ENCODE data around the gene ASPN. TPM values are rescaled to one million over a fixed set of nuclear protein-coding genes. Genes with fewer than 3 reads are reported as not detected.
A peak's percentile ranks its signal among the peaks of the same experiment; 100 is the strongest.

Gene ASPN
- total RNA-seq, 4 donors from 2014 or later: 29.5 to 160 (median 73.0) TPM

GRCh38 chr9:92492781-92493401 is 10.6 kb upstream of the ASPN start:
- no peak overlapping the region for H3K4me3 ChIP-seq
- intact Hi-C loops (cut with DNase I; ENCODE audit: low total_unique reads): no loop called here
- H3K27me3 ChIP-seq: no peaks in the 10 kb centered on the region
- DNase-seq: no peak
- no peaks in the 10 kb centered on the region for H3K9me3 ChIP-seq
- H3K36me3 ChIP-seq: no peaks in the 10 kb centered on the region
- H3K4me1 ChIP-seq: peaks cover 0 to 5% of the 10 kb centered on the region in 2 donors
- peak overlapping the region in 1 of 2 donors; percentile 14 for H3K27ac ChIP-seq
- no peak for TF ChIP-seq POLR2A (IDR thresholded peaks at IDR 0.05)
- TF ChIP-seq CTCF (IDR thresholded peaks at IDR 0.05): no peak

- DNase-seq: no peak
- Histone ChIP-seq H3K4me3 (no peak overlapping the region), H3K4me1 (peaks cover 0 to 5% of the 10 kb centered on the region in 2 donors), H3K36me3 (no peaks in the 10 kb centered on the region), H3K27me3 (no peaks in the 10 kb centered on the region), H3K27ac (peak overlapping the region in 1 of 2 donors; percentile 6), H3K9me3 (no peaks in the 10 kb centered on the region)
- intact Hi-C loops (cut with DNase I; ENCODE audit: low total_unique reads): no loop called here
- TF ChIP-seq POLR2A (IDR thresholded peaks at IDR 0.05): no peak
- no peak for TF ChIP-seq CTCF (IDR thresholded peaks at IDR 0.05)
Observed at GRCh38 chr9:92488681-92489550, 6.6 kb upstream of the ASPN start.

GRCh38 chr9:92486371-92486770 is 4.1 kb upstream of the ASPN start:
- Histone ChIP-seq H3K4me3 (no peak overlapping the region), H3K27ac (no peak overlapping the region), H3K4me1 (peaks cover 0 to 5% of the 10 kb centered on the region in 2 donors), H3K36me3 (no peaks in the 10 kb centered on the region), H3K9me3 (no peaks in the 10 kb centered on the region), H3K27me3 (no peaks in the 10 kb centered on the region)
- TF ChIP-seq POLR2A (IDR thresholded peaks at IDR 0.05) (no peak), CTCF (IDR thresholded peaks at IDR 0.05) (no peak)
- intact Hi-C loops (cut with DNase I; ENCODE audit: low total_unique reads): no loop called here
- DNase-seq: no peak

GRCh38 chr9:92484563-92484962 is 2.3 kb upstream of the ASPN start:
- H3K4me1 ChIP-seq: peaks cover 0 to 6% of the 10 kb centered on the region in 2 donors
- H3K36me3 ChIP-seq: no peaks in the 10 kb centered on the region
- TF ChIP-seq POLR2A (IDR thresholded peaks at IDR 0.05): no peak
- TF ChIP-seq CTCF (IDR thresholded peaks at IDR 0.05): no peak
- H3K4me3 ChIP-seq: no peak overlapping the region
- peak overlapping the region in 1 of 2 donors; percentile 96 for H3K27ac ChIP-seq
- intact Hi-C loops (cut with DNase I; ENCODE audit: low total_unique reads): no loop called here
- no peak for DNase-seq
- H3K9me3 ChIP-seq: no peaks in the 10 kb centered on the region
- no peaks in the 10 kb centered on the region for H3K27me3 ChIP-seq

Data from uterus (tissue), 4 donors.